Liver (tissue), 9 donors: ENCODE results near the gene RYR2. TPM values are rescaled to one million over a fixed set of nuclear protein-coding genes. Genes with fewer than 3 reads are reported as not detected.

Experiments used
- DNase-seq: peaks from one replicate; pipeline ENCODE4 v3.0.0-alpha.2; 2017; ENCODE audit warnings: low spot score
- H3K27ac ChIP-seq, 2 donors: one replicate each; pipeline ENCODE4 v1.7.0; 2013; ENCODE audit warnings: inconsistent platforms in 2 of 2, low read length in 2 of 2, control low read depth in 1 of 2, low read depth in 1 of 2, mild to moderate bottlenecking in 1 of 2
- H3K27me3 ChIP-seq, 4 donors: one replicate each; pipeline versions ENCODE4 v1.6.1 to v1.7.0; 2013; ENCODE audit warnings: low read length in 3 of 4, inconsistent platforms in 1 of 4, mild to moderate bottlenecking in 1 of 4, moderate library complexity in 1 of 4; ENCODE audit not compliant: control insufficient read depth in 4 of 4, insufficient read depth in 4 of 4
- H3K36me3 ChIP-seq, 4 donors: one replicate each; pipeline versions ENCODE4 v1.6.1 to v1.7.0; 2013; ENCODE audit warnings: low read length in 3 of 4, mild to moderate bottlenecking in 3 of 4, low read depth in 1 of 4, moderate library complexity in 1 of 4; ENCODE audit not compliant: control insufficient read depth in 4 of 4, insufficient read depth in 3 of 4
- H3K4me1 ChIP-seq, 4 donors: one replicate each; pipeline versions ENCODE4 v1.6.1 to v1.7.0; 2013; ENCODE audit warnings: low read length in 3 of 4, mild to moderate bottlenecking in 3 of 4, moderate library complexity in 1 of 4; ENCODE audit not compliant: control insufficient read depth in 4 of 4, insufficient read depth in 4 of 4
- H3K4me3 ChIP-seq, 3 donors: one replicate each; pipeline versions ENCODE4 v1.6.1 to v1.7.0; 2013; ENCODE audit warnings: low read length in 3 of 3, control low read depth in 1 of 3, low read depth in 1 of 3, mild to moderate bottlenecking in 1 of 3
- H3K9ac ChIP-seq, 2 donors: one replicate each; pipeline ENCODE4 v1.7.0; 2013; ENCODE audit warnings: low read length in 2 of 2, mild to moderate bottlenecking in 2 of 2, moderate library complexity in 2 of 2, control low read depth in 1 of 2, low read depth in 1 of 2
- H3K9me3 ChIP-seq, 4 donors: one replicate each; pipeline versions ENCODE4 v1.6.1 to v1.7.0; 2013; ENCODE audit warnings: low read length in 3 of 4; ENCODE audit not compliant: control insufficient read depth in 4 of 4
- CTCF ChIP-seq: fragments of 150-350 bp; IDR thresholded peaks from 2 replicates; pipeline ENCODE4 v1.5.1; 2017; ENCODE audit warnings: improper control_type of control experiment, low read depth, low read length; ENCODE audit not compliant: missing input control
- FOXA2 ChIP-seq: IDR thresholded peaks from 2 replicates; pipeline ENCODE4 v1.6.1; 2016; ENCODE audit warnings: antibody characterized with exemption
- HNF4G ChIP-seq: IDR thresholded peaks from 2 replicates; pipeline ENCODE4 v1.6.1; 2016; ENCODE audit warnings: antibody characterized with exemption
- JUND ChIP-seq, 2 donors: IDR thresholded peaks; 2 replicates each; pipeline ENCODE4 v1.6.1; 2016; ENCODE audit warnings: antibody characterized with exemption in 2 of 2
- NR2F2 ChIP-seq: IDR thresholded peaks from 2 replicates; pipeline ENCODE4 v1.6.1; 2016; ENCODE audit warnings: antibody characterized with exemption
- REST ChIP-seq: IDR thresholded peaks from 2 replicates; pipeline ENCODE4 v1.6.1; 2016; ENCODE audit warnings: antibody characterized with exemption, mild to moderate bottlenecking
- SP1 ChIP-seq: IDR thresholded peaks from 2 replicates; pipeline ENCODE4 v1.6.1; 2018; ENCODE audit warnings: antibody characterized with exemption, mild to moderate bottlenecking
- TAF1 ChIP-seq: conservative IDR thresholded peaks from 2 replicates; pipeline ENCODE4 v1.6.1; 2016; ENCODE audit warnings: antibody characterized with exemption, mild to moderate bottlenecking
- YY1 ChIP-seq: IDR thresholded peaks from 2 replicates; pipeline ENCODE4 v1.6.1; 2016; ENCODE audit warnings: antibody characterized with exemption, mild to moderate bottlenecking
- WGBS: extraction: QIAGEN DNeasy Blood & Tissue Kit; methylation state at CpG from one replicate; pipeline ENCODE4 v1.1.7; 2013; 5-methylcytosine and 5-hydroxymethylcytosine counted together
- polyA plus RNA-seq, 2 donors: library from polyadenylated mRNA; stranded (reverse) in 1 of 2; unstranded in 1 of 2; fragments of 200-250 nt in 1 of 2; fragments of >200 nt in 1 of 2; fragmentation: Nextera tagmentation in 1 of 2; extraction: Ambion mirVana in 1 of 2; gene quantifications; one replicate each; pipeline versions ENCODE4 v1.2.1 to v1.2.3, GENCODE V29; 2013 to 2015
- total RNA-seq, 2 donors: library from RNA; depleted of rRNA; stranded (reverse); fragments of >200 nt; gene quantifications; one replicate each; pipeline ENCODE4 v1.2.3, GENCODE V29; 2014
- TF ChIP-seq, protein P1 (sequence below): IDR thresholded peaks from 2 replicates; pipeline ENCODE4 v1.6.1; 2016; ENCODE audit warnings: antibody characterized with exemption
- TF ChIP-seq, protein P2 (sequence below): IDR thresholded peaks from 2 replicates; pipeline ENCODE4 v1.6.1; 2016; ENCODE audit warnings: antibody characterized with exemption
- TF ChIP-seq, protein P3 (sequence below): IDR thresholded peaks from 2 replicates; pipeline ENCODE4 v1.6.1; 2016; ENCODE audit warnings: antibody characterized with exemption
- donor health status: healthy.
- donor health status: healthy.
- donor health status: healthy.
- donor health status: healthy.
- donor health status: healthy.

The RYR2 gene
- total and polyA plus RNA-seq, 4 donors: 0.06 to 0.75 (median 0.31) TPM

- Histone ChIP-seq H3K4me1 (peaks cover 4 to 12% (median 10%) of the 10 kb centered on the region in 4 donors), H3K9ac (no peak overlapping the region), H3K36me3 (no peaks in the 10 kb centered on the region), H3K9me3 (peaks cover 0 to 6% (median 0%) of the 10 kb centered on the region in 4 donors), H3K4me3 (peak overlapping the region in 1 of 3 donors; percentile 45), H3K27me3 (peaks cover 0 to 24% (median 12%) of the 10 kb centered on the region in 4 donors), H3K27ac (no peak overlapping the region)
- DNase-seq: no peak
- 2% methylated on average over 41 of the region's 41 CpGs for WGBS
- TF ChIP-seq CTCF (no peak), YY1 (no peak), NR2F2 (no peak), SP1 (no peak)
These were observed 525 bp downstream of the RYR2 start for GRCh38 chr1:237042526-237042891.

DNA sequence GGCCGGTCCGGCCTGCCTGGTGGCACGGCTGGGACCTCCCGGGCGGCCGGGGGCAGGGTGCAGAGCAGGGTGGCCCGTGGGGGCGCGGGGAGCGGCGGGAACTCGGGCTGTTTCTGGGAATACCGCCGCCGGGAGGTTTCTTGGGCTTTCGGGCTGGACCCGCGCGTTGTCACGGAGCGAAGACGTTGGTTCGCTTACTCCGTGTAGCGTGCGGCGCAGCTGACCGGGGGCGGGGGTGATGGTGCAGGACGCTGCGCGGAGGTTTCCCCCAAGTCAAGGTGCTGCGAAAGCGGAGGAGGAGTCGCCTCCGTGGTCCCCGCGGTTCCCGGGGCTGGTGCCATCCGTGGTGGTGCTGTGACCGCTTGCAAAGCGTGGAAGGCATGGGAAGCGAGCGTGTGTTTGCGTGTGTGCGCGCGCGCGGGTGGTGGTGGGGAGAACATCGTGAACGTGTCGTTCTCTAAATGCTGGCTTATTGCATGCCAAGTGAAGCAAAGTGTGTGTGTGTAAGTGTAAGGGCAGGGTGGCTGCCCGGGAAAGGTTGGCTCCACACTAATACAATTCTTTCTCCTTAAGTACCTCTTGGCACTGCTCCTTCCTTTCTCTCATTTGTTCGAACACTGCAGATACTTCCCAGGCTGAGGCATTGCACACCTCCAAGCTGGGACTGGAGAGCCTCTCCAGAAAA, 1.1 kb downstream of the RYR2 start:
- DNase-seq: no peak
- no peaks in the 10 kb centered on the region for H3K36me3 ChIP-seq
- H3K27ac ChIP-seq: no peak overlapping the region
- peak overlapping the region in 1 of 3 donors; percentile 45 for H3K4me3 ChIP-seq
- peaks cover 0 to 24% (median 9%) of the 10 kb centered on the region in 4 donors for H3K27me3 ChIP-seq
- 2% methylated on average over 55 of the region's 55 CpGs for WGBS
- TF ChIP-seq, protein P1, sequence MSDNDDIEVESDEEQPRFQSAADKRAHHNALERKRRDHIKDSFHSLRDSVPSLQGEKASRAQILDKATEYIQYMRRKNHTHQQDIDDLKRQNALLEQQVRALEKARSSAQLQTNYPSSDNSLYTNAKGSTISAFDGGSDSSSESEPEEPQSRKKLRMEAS: no peak
- TF ChIP-seq CTCF (no peak), FOXA2 (no peak), TAF1 (no peak), YY1 (no peak), NR2F2 (no peak), HNF4G (no peak), SP1 (no peak), JUND (IDR thresholded peaks at IDR 0.05) (no peak), REST (no peak)
- TF ChIP-seq, protein P2, sequence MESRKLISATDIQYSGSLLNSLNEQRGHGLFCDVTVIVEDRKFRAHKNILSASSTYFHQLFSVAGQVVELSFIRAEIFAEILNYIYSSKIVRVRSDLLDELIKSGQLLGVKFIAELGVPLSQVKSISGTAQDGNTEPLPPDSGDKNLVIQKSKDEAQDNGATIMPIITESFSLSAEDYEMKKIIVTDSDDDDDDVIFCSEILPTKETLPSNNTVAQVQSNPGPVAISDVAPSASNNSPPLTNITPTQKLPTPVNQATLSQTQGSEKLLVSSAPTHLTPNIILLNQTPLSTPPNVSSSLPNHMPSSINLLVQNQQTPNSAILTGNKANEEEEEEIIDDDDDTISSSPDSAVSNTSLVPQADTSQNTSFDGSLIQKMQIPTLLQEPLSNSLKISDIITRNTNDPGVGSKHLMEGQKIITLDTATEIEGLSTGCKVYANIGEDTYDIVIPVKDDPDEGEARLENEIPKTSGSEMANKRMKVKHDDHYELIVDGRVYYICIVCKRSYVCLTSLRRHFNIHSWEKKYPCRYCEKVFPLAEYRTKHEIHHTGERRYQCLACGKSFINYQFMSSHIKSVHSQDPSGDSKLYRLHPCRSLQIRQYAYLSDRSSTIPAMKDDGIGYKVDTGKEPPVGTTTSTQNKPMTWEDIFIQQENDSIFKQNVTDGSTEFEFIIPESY: no peak
- TF ChIP-seq, protein P3, sequence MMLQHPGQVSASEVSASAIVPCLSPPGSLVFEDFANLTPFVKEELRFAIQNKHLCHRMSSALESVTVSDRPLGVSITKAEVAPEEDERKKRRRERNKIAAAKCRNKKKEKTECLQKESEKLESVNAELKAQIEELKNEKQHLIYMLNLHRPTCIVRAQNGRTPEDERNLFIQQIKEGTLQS: no peak
- H3K9me3 ChIP-seq: peaks cover 0 to 6% (median 0%) of the 10 kb centered on the region in 4 donors
- H3K4me1 ChIP-seq: peaks cover 4 to 12% (median 10%) of the 10 kb centered on the region in 4 donors
- H3K9ac ChIP-seq: no peak overlapping the region
